Measurements from ENCODE around the gene NOL4L.
A peak's percentile ranks its signal among the peaks of the same experiment; 100 is the strongest.
"Not testable (repeated sequence)": the region's sequence is repeated elsewhere in the genome, so short reads cannot be mapped to it uniquely, and the experiment has no call there.

The NOL4L gene

GRCh38 chr20:32594204-32594603 is 9.1 kb upstream of the NOL4L start:
- DNase-seq: no peak

- not testable (repeated sequence) for DNase-seq
These were observed 7.5 kb upstream of the NOL4L start for GRCh38 chr20:32592616-32593015.

- no peak for DNase-seq
These were observed 6.9 kb upstream of the NOL4L start for GRCh38 chr20:32592022-32592421.

DNA sequence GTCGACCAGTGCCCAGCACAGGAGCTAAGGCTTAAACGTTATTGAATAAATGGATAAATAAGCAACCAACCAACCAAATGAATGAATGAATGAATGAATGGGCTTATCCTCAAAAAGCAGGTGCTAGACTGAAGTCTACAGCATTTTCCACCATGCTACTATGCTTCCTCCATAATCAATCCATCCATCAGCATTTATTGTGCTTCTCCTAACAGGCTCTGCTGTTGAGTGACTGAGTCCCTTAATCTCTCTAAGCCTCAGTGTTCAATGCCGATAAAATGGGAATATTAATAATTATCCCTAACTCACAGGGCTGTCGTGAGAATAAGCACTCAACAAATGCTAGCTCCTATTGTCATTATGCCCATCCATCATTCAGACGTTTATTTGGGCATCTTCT is 4.6 kb upstream of the NOL4L start:
- DNase-seq: no peak

DNA sequence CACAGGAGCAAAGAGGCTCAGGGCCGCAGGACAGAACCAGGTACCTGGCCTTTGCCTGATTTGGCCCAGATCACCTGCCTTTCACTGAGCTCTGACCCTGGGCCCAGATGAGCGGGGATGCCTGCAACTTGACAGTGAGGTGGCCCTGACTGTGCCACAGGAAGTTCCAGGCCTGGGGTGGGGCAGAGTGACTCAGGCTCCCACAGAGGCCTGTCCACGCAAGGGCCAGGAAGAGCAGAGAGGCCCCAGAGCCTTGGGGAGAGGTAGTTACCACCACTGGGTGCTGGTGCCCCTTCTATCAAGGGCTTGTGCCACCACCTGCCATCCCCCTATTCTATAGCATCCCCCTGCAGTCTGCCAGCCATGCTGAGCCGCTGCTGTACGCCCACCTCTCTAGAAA is 4.1 kb upstream of the NOL4L start:
- DNase-seq: no peak

- no peak for DNase-seq
These were observed 2.9 kb upstream of the NOL4L start for GRCh38 chr20:32588040-32588439.

GRCh38 chr20:32586291-32586690 is 1.2 kb upstream of the NOL4L start:
- DNase-seq: peak; percentile 22

- peak; percentile 18 for DNase-seq
These were observed 524 bp upstream of the NOL4L start for GRCh38 chr20:32585586-32586127.

DNA sequence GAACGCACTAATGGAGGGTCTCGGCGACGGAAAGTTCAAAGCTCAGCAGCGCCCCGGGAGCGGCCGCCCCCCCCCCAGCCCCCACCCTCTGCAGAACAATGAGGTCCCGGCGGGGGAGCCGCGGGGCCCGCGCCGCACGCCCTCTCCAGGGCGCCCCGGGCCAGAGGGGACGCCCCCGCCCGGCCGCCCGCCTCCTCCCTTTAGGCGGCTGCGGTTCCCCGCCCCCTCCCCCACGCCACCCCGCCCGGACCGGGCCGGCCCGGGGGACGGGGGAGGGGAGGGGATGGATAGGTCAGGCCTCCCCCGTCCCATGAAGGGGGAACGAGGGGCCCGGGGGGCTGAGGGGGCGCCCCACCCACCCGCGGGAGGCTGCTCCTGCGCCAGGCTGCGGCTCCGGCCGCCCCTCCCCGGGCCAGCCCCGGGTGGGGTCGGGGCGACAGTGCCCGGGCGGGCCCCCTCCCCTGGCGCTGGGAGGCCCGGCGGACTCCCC is 1.5 kb downstream of the NOL4L start:
- DNase-seq: peak; percentile 48

GRCh38 chr20:32582659-32583580 is 2.2 kb downstream of the NOL4L start:
- DNase-seq: peak; percentile 45

DNA sequence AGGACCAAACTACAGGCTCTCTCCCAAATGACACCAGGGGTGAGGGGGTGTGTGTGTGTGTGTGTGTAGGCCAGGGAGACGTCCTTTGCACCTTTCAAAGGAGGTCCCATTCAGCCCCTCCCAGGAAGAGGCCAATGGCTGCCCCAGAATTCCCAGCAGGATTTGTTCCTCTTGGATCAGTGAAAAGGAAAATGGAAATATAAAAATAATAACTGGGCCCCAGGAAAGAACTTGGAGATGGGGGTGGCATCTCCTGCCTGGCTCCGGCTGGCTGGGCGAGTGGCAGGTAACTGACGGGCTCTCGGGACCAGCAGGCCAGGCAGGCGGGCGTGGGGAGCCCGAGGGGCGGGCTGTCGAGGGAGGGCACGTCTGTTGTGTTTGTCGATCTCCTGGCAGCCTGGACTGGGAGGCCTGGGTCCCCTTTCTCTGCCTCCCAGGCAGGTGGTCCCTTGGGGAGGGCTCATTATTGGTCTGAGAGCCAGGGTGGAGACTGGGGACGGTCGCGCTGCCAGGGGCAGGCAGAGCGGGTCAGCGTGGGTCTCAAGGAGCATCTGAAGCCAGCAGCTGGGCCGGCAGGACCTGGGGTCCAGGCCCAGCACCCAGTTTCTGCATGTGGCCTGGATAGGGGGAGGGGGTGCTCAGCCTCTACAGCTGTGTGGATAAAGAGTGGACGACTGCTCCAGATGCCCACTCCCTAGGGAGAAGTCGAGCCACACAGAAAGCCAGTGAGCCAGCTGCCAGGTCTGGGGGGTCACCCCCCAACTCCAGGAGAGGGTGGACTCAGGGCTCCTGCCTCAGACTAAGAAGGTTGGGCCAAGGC is 3.1 kb downstream of the NOL4L start:
- peak; percentile 31 for DNase-seq

GRCh38 chr20:32580970-32581838 is 3.9 kb downstream of the NOL4L start:
- peak; percentile 54 for DNase-seq

- DNase-seq: no peak
These were observed 4.7 kb downstream of the NOL4L start for GRCh38 chr20:32580219-32580969.

- DNase-seq: no peak
These were observed 6.2 kb downstream of the NOL4L start for GRCh38 chr20:32578840-32579390.

DNA sequence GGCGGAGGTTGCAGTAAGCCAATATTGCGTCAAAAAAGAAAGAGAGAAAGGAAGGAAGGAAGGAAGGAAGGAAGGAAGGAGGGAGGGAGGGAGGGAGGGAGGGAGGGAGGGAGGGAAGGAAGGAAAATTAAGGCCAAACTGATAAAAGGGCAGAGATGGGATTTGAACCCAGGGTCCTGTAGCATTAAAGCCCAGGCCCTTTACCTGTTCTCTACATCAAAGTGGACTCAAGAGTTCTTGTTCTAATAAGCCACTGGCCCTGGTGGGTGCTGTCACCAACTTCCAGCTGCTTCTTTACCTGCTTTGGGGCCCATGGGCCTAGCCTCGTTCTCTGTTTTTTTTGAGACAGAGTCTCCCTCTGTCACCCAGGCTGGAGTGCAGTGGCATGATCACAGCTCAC is 7.1 kb downstream of the NOL4L start:
- not testable (repeated sequence) for DNase-seq

DNA sequence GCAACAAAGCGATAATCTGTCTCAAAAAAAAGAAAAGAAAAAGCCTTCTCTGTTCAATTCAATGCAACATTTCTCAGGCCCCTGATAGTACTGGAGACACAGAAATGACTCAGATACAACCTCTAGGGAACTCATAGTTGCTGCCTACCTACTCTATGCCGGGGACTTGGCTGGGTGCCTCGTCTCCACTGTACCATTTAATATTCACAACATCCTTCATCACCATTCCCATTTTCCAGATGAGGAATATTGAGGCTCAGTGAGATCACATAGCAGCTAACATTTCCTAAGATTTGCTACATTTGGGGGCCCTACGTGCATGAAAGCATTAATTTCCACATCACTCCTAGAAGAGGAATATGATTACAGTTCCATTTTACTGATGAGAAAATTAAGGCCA is 7.5 kb downstream of the NOL4L start:
- no peak for DNase-seq

- DNase-seq: no peak
These were observed 8.1 kb downstream of the NOL4L start for GRCh38 chr20:32577023-32577422.

DNA sequence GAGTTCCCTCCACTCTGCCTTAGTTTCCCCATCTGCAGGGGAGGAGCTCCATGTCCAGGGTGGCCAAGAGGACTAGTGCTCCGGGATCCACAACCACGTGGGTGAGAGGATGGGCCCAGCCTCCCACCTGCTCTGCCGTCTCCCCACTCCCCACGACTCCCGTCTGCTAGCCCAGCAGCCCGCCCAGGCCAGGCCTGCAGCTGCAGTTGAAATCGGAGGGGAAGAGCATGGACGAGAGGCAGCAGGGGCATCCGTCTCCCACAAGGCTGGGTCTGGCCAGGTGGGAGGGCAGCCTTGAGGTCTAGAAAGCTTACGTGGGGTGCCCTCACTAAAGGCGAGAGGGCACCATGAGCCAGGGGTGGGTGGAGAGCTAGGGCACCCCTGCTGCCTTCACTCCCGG is 8.6 kb downstream of the NOL4L start:
- no peak for DNase-seq

GRCh38 chr20:32575805-32576204 is 9.3 kb downstream of the NOL4L start:
- DNase-seq: no peak

DNA sequence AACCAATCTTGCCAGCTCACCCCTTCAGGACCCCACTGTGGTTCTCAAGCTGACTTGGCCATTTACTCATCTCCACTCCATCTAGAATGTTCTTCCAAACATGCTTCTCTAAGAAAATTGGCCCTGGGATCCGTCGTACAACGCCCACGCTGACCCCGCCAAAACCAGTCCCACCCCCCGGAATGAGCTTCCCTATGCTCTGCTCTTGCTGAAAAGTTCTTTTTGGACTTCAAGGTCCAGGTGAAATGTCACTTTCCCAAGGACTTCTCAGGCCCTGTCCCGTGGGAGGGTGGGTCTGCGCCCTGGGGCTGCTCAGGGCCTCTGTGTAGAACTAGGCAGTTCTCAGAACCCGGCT is 9.9 kb downstream of the NOL4L start:
- no peak for DNase-seq
